SH-SY5Y (cell line): ENCODE results near the gene YIPF3.

Source experiments
- GATA2 ChIP-seq: IDR thresholded peaks from 2 replicates; pipeline ENCODE4 v1.6.1; 2011; ENCODE audit warnings: mild to moderate bottlenecking, low read depth, low read length
- GATA3 ChIP-seq: IDR thresholded peaks from 2 replicates; pipeline ENCODE4 v1.6.1; 2011; ENCODE audit warnings: low read depth, mild to moderate bottlenecking, low read length, moderate library complexity

YIPF3 gene

DNA sequence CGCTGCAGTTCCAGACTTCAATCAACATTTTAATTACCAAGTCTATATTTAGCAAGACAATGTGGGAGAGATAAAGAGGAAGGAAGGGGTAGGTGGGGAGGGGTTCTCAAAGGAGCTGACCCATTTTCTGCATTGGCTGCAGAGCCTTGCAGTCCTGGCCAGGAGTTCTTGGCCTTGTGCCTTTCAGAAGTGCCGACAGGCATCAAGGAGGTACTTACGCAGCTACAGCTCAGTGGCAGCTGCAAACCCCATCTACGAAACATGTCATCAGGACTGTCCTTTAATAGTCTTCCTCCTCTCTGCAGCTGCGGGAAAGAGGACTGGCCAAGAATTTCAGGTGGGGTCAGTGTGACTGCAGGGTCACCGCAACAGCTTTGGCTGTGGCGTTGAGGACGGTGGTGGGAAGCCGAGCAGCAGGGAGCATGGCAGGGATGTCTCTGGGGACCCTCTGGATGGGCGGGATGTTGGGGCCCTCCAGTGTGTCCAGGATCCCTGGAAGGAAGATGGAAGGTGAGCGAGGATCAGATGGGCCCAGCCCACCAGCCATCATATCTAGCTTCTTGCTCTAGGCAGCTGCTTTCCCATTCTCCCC is 4.8 kb downstream of the YIPF3 start:
- TF ChIP-seq GATA3 (no peak), GATA2 (no peak)

- no peak for TF ChIP-seq GATA2
- no peak for TF ChIP-seq GATA3
Measured at GRCh38 chr6:43510827-43511163, 5.9 kb downstream of the YIPF3 start.

- no peak for TF ChIP-seq GATA2
- TF ChIP-seq GATA3: no peak
Measured at GRCh38 chr6:43509984-43510826, 6.5 kb downstream of the YIPF3 start, which contains the start of gene LRRC73. LRRC73 (minus strand) TSS chr6:43510346; CDS start chr6:43509785, 561 bp downstream.

- TF ChIP-seq GATA3: no peak
- TF ChIP-seq GATA2: no peak
Measured at GRCh38 chr6:43509142-43509983, 7.4 kb downstream of the YIPF3 start.

DNA sequence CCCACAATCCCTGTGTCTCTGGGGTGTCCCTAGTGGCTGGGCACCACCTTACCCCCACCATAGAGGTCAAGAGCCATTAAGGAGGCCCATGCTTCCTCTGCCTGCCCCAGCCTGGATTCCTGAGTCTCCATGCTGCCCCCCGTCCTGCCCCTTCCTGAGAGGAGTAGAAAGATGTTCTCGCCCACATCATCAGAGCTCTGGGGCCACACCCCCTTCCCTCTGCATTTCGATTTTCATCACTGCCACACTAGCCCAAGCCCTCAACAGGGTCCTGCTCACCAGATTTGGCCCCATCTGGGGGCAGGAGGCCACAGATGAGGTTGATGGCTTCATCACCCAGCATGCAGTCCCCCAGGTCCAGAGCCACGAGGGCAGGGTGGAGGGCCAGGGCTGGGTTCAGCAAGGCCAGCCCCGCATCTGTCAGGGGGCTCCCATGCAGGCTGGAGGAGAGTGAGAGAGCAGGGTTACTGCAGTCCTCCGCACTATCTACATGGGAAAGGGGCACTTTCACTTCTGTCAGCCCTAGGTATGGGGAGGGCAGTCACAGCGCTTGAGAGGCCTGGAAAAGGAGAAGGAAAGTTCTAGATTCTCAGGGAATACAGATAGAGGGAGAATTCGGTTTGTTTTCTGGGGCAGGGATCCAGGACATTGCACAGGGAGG is 8.1 kb downstream of the YIPF3 start:
- TF ChIP-seq GATA2 (no peak), GATA3 (no peak)

GRCh38 chr6:43506667-43507471 is 9.9 kb downstream of the YIPF3 start:
- TF ChIP-seq GATA2 (no peak), GATA3 (no peak)

- no peak for TF ChIP-seq GATA2
- TF ChIP-seq GATA3: no peak
Measured at GRCh38 chr6:43506171-43506570, 10.6 kb downstream of the YIPF3 start.

GRCh38 chr6:43505718-43506117 is 11.0 kb downstream of the YIPF3 start:
- no peak for TF ChIP-seq GATA3
- TF ChIP-seq GATA2: no peak

DNA sequence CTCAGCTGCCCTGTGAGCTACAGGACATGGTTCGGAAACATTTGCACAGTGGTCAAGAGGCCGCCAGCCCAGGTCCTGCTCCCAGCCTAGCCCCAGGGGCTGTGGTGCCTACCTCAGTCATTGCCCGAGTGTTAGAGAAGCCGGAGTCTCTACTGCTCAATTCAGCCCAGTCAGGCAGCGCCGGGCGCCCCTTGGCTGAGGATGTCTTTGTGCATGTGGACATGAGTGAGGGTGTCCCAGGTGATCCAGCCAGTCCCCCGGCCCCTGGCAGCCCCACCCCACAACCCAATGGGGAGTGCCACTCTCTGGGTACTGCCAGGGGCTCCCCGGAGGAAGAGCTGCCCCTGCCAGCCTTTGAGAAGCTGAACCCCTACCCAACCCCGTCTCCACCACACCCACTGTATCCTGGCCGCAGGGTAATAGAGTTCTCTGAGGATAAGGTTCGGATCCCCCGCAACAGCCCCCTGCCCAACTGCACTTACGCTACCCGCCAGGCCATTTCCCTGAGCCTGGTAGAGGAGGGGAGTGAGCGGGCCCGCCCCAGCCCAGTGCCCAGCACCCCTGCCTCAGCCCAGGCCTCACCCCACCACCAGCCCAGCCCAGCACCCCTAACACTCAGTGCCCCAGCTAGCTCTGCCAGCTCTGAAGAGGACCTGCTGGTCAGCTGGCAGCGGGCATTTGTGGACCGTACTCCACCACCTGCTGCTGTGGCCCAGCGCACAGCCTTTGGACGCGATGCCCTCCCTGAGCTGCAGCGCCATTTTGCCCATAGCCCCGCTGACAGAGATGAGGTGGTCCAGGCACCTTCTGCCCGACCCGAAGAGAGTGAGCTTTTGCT is 11.8 kb downstream of the YIPF3 start:
- no peak for TF ChIP-seq GATA3

GRCh38 chr6:43503443-43503842 is 13.3 kb downstream of the YIPF3 start:
- TF ChIP-seq GATA3: no peak
- TF ChIP-seq GATA2: no peak

DNA sequence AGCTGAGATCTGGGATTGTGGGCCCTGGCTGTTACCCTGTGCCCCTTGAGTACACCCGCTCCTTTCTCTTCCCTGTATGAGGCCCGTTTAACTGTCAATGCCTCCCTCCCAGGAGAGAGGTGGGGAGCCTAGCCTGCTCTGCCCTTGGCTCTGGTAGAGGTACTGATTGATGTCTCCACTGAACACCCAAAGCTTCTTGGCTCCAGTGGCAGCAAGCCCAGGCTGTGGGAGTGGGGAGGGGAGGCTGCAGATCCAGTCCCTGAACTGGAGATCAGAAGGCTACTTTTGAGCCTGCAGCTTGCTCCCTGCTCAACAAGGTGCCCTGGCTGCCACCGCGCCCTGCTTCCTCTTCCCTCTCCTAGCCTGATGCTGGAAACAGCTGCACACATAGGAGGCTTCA is 14.1 kb downstream of the YIPF3 start:
- TF ChIP-seq GATA3 (no peak), GATA2 (no peak)

GRCh38 chr6:43500921-43501320 is 15.8 kb downstream of the YIPF3 start:
- TF ChIP-seq GATA3 (no peak), GATA2 (no peak)
